ENCODE results near the gene C6orf118. TPM values are rescaled to one million over a fixed set of nuclear protein-coding genes. Genes with fewer than 3 reads are reported as not detected.
A peak's percentile ranks its signal among the peaks of the same experiment; 100 is the strongest.

C6orf118 gene
- total and polyA plus RNA-seq, 2 of the 8 experiments (the other 6 are each of a cell fraction or from before 2014, with no cell fraction given): 0.35 to 0.58 TPM

GRCh38 chr6:165268987-165269386 lies 40.4 kb downstream of the C6orf118 start:
- ChIA-PET CTCF (ENCODE audit: partially characterized antibody) (interaction anchor here (1.0 to 1.1 kb wide), 2 partner anchors 24 to 341 kb away, joined by 3 read pairs; no protein-coding TSS in a partner anchor), POLR2A (ENCODE audit: partially characterized antibody) (no interaction called here)
- no peak for DNase-seq (ENCODE audit: low read depth in 1 of 2, low spot score in 2 of 2)
- Histone ChIP-seq H2AK5ac (ENCODE audit: low read depth, low read length) (no peak overlapping the region), H3K4ac (replicated peaks; ENCODE audit: insufficient read length, low read depth, low read length) (no peak overlapping the region), H2BK15ac (ENCODE audit: low read length) (no peak overlapping the region), H3K56ac (replicated peaks; ENCODE audit: insufficient read length, low read depth, low read length) (no peak overlapping the region), H2BK5ac (ENCODE audit: low read depth, low read length) (no peak overlapping the region), H3K18ac (ENCODE audit: extremely low read depth, low read length) (no peak overlapping the region), H3K14ac (ENCODE audit: insufficient read length) (no peak overlapping the region), H3K9ac (replicated peaks in 1 of 4; ENCODE audit: extremely low read depth in 1 of 4, low read depth in 3 of 4, low read length in 3 of 4) (no peak overlapping the region), H3K79me2 (ENCODE audit: control insufficient read depth in 1 of 2, insufficient read depth in 2 of 2, low read length in 2 of 2) (no peaks in the 10 kb centered on the region), H4K5ac (ENCODE audit: insufficient read length, low read depth, low read length) (no peak overlapping the region), H2BK120ac (replicated peaks; ENCODE audit: low read depth, low read length) (no peak overlapping the region), H2BK20ac (ENCODE audit: low read length) (no peak overlapping the region), H4K20me1 (replicated peaks in 1 of 2; ENCODE audit: control insufficient read depth in 1 of 2, insufficient read depth in 2 of 2, low read length in 2 of 2) (no peaks in the 10 kb centered on the region), H2AFZ (ENCODE audit: low read length) (0 out of 2 replicates have a peak overlapping the region, but pooled peaks have one; percentile 9), H4K8ac (ENCODE audit: extremely low read depth, insufficient read depth, low read length) (no peak overlapping the region), H3K4me2 (ENCODE audit: insufficient read depth in 1 of 2, low read depth in 2 of 2, low read length in 2 of 2) (no peak overlapping the region), H3K4me3 (ENCODE audit: extremely low read depth in 1 of 4, insufficient read depth in 2 of 4, low read depth in 3 of 4, low read length in 4 of 4) (no peak overlapping the region), H2BK12ac (ENCODE audit: low read depth, low read length) (0 out of 2 replicates have a peak overlapping the region, but pooled peaks have one; percentile 33), H4K91ac (replicated peaks; ENCODE audit: insufficient read length, low read length) (no peak overlapping the region), H3K9me3 (ENCODE audit: insufficient read depth in 2 of 2, low read depth in 1 of 2, low read length in 1 of 2) (no peaks in the 10 kb centered on the region), H3K79me1 (ENCODE audit: low read depth, low read length) (no peaks in the 10 kb centered on the region), H3K23me2 (ENCODE audit: low read depth, low read length) (peaks cover 2% of the 10 kb centered on the region; the same call in 1 of the 2 replicates), H3K4me1 (replicated peaks in 1 of 4; ENCODE audit: control insufficient read depth in 3 of 4, insufficient read depth in 4 of 4, low read length in 3 of 4) (no peaks in the 10 kb centered on the region), H3K36me3 (ENCODE audit: control insufficient read depth in 2 of 4, insufficient read depth in 4 of 4, low read length in 3 of 4) (no peaks in the 10 kb centered on the region), H3K27ac (ENCODE audit: low read depth, low read length) (no peak overlapping the region), H3K23ac (ENCODE audit: insufficient read length) (no peak overlapping the region), H3K27me3 (replicated peaks in 1 of 4; ENCODE audit: control insufficient read depth in 3 of 4, extremely low read depth in 1 of 4, insufficient read depth in 3 of 4, low read length in 3 of 4) (no peaks in the 10 kb centered on the region)
- FAIRE-seq: no peak
- 81% methylated on average over 7 of the region's 7 CpGs; no CpG with 5 or more reads in 1 of the 2 experiments for WGBS, 2 experiments (ENCODE audit: extremely low coverage in 1 of 2, insufficient coverage in 1 of 2, insufficient read length in 1 of 2, insufficient replicate concordance in 2 of 2, low coverage in 1 of 2, low lambda C conversion rate in 2 of 2, missing lambda C conversion rate in 1 of 2)
- TF ChIP-seq TEAD4 (IDR thresholded peaks at IDR 0.05; ENCODE audit: low read depth, low read length): no peak
- no peak for TF ChIP-seq CTCF (IDR thresholded peaks at IDR 0.05; ENCODE audit: control extremely low read depth in 1 of 3, insufficient read depth in 1 of 3, low read depth in 1 of 3, low read length in 3 of 3)
- TF ChIP-seq SP2 (IDR thresholded peaks at IDR 0.05; ENCODE audit: low read length): no peak
